Putamen (tissue), 1 donor: ENCODE data around the gene ASCC3.

Source experiments
- DNase-seq: peaks from one replicate; pipeline ENCODE4 v3.0.0-alpha.2; 2016; ENCODE audit warnings: low spot score

ASCC3 gene

DNA sequence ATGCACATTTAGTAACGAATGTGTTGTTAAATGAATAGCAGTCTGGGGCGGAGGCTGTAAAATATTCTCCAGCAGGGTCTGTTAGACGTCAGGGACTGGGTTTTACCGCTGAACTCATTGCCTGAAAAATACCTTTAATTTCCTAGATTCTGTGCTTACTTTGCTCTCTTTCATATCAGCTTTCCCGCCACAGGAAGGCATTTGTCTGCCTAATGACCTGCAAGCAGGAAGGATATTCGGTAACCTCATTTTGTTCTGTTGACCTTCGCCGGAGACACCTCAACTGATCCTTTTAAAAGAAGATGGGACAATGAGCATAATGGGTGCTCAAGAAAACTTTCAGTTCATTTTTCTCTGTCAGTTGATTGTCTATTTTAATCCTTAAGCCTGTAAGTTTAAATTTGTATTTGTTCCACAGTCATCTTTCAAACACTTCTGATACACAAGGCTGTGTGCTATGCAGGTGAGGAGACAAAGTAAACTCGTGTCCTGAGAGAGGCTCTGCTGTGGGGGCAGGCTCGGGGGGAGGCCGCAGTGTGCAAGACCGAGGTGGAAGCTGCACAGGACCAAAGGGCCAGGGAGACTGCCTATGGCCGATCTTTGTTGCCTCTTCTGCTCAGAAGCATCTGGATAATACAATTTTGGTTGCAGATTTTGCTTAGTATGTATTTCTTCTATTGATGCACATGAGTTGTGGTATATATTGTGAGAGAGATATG lies 389.0 kb downstream of the ASCC3 start:
- DNase-seq, result no peak

DNA sequence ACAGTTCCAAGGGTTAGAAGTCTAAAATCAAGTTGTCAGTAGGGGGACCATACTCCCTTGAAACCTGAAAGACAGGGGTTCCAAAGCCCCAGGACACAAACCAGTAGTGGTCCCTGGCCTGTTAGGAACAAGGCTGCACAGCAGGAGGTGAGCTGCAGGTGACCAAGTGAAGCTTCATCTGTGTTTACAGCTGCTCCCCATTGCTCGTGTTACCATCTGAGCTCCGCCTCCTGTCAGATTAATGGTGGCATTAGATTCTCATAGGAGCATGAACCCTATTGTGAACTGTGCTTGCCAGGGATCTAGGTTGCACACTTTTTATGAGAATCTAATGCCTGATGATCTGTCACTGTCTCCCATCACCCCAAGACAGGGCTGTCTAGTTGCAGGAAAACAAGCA lies 391.1 kb downstream of the ASCC3 start:
- no peak for DNase-seq

DNA sequence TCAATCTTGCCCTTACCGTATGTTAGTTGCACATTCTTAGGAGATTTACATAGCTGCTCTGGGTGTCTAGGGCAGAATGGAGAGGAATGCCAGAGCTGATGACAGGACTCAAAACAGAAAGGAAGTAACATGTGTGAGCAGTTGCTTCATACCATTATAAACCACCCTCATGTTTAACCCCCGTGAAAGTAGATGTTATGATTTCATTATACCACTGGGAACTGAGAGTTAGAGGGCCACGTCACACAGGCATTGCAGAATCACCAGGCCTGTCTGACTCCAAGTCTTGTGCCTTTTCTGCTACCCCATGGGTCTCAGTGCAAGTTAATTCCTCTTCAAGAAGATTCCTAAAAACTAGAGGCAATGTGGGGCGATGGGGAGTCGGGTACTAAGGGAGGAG lies 392.9 kb downstream of the ASCC3 start:
- DNase-seq, result no peak

DNA sequence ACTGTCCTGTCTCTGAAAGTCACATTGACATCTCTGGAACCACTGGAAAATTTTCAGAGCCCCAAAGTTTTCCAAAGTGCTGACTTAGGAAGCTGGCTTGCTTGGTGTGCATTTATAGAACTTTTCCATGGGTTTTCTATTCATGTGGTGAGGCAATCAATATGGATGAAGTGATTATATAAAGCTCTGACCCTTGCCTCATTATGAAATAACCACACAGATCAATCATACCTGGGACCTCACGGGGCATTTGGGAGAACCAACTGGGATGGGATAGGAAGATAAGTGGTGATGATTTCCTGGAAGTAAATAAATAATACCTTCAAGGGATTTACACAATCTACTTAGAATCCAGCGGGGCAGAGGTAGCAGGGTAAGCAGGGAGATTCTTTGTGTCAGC lies 393.5 kb downstream of the ASCC3 start:
- no peak for DNase-seq

DNA sequence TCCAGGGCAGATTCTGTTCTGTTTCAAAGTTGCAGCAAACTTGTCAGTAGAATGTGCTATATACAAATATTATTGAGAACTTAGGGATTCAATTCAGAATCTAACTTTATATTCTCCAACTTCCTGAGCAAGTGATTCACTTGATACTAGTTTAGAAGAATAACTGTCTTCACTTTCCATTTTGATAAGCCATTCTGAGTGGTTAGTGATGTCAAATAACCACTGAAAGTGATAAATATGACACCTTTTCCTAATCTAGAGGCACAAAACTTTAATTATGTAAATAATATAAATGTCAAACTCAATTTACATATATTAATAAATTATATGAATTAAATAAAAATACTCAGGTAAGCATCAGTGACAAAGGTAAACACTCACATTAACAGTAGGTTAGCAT lies 395.9 kb downstream of the ASCC3 start:
- DNase-seq, result no peak

DNA sequence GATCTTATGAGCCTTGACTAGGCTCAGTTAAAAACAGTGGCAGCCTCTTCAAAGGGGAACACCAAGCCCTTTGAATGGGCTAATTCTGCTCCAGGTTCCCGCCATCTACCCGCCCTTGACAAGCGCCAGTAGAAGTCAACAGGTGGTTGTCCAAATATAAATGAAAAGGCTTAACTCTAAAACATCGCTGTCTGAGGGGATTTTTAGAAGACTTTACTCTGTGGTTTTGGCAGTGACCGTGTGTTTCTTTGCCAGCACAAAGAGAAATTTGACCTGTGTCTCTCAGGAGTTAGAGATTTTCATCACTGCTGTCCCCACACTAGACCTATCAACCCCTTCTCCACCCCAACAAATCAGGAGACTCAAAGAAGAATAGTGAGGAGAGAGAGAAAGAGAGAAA lies 396.7 kb downstream of the ASCC3 start:
- DNase-seq, result no peak

DNA sequence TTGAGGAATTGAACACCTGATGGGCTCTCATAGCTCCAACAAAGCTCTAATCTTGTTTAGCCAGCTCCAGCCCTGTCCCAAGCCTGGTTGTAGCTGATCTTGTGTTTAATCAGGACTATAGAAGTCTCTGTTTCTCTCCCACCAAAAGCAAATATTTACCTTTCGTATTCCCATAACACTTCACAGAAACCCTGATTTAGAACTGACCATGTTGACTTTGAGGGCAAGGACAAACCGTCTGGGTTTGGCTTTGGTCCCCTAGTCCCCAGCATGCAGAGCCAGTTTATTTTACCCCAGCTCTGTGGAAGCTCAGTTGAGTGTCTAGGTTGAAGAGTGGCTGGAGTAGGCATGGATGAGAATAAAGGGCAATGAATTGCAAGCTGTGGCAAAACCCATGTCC lies 398.4 kb downstream of the ASCC3 start:
- DNase-seq, result no peak

DNA sequence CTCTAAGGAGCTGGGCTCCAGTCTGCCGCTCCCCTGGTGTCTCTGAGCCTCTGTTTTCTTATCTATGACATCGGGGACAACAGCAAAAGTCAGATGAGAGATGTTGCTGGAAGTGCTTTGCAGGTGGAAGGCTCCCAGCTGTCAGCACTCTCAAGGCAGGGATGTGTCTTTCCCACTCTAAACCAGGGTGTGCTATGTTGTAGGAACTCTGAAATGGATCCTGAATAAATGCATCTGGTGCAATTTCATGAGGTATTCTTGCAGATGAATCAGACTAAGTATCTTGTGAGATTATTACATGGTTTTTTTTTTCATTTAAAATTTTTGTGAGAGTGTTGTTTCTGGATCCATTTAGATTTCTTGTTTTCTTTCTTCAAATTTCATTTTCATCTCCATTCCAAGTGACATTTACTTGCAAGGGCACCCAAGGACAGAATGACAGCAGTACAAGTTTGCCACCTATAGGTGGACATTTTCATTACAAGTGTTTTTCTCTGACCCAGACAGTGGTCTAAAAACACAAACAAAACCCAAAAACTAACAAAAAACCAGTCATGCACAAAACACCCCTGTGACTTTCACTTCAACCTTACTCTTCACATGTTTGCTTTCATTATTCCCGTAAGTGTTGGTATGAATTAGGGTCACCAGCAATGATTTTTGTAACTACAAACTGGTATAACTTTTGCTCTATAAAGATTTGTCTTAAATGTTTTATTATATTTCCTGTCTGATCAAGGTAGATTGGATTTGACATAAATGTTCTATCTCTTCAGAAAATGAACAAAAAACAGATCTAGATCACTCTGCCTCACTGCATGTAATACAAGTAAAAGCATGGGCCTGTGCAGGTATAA lies 401.7 kb downstream of the ASCC3 start:
- peak; percentile 12 for DNase-seq

DNA sequence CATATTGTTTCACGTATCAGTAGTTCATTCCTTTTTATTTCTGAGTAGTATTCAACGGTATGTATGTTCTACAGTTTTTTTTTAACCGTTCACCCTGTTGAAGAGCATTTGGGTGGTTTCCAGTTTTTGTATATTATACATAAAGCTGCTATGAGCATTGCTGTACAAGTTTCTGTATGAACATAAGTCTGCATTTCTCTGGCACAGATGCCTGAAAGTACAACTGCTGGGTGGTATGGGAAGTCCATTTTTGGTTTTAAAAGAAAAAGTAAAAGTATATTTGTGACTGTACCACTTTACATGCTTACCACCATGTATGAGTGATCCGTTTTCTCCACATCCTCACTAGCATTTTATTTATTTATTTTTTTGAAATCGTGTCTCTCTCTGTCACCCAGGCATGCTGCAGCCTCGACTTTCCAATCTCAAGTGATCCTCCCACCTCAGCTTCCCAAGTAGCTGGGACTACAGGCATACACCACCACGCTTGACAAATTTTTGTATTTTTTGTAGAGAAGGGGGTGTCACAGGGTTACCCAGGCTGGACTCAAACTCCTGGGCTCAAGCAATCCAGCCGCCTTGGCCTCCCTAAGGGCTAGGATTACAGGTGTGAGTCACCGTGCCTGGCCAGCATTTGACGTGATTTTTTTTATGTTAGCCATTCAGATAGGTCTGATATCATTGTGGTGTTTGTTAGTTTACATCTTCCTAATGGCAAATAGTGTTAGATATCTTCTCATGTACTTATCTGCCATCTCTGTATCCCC lies 405.4 kb downstream of the ASCC3 start:
- no peak for DNase-seq

DNA sequence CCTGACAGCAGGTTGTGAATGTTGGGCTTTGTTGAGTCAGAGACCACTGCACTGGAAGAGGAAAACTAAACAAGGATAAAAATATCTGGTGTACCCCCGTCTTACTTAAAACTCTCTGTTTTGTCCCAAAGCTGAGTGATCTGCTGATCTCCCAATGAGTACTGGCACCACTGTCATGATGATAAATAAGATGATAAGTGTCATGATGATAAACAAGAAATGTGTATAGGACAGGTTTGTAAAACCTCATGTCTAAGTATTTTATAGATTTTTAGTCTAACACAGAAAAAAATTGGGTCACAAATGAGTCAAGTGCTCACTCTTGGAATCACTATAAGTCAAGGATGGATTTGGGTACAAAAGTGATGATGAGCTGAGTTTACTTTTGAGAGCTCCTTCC lies 407.9 kb downstream of the ASCC3 start:
- DNase-seq, result no peak

DNA sequence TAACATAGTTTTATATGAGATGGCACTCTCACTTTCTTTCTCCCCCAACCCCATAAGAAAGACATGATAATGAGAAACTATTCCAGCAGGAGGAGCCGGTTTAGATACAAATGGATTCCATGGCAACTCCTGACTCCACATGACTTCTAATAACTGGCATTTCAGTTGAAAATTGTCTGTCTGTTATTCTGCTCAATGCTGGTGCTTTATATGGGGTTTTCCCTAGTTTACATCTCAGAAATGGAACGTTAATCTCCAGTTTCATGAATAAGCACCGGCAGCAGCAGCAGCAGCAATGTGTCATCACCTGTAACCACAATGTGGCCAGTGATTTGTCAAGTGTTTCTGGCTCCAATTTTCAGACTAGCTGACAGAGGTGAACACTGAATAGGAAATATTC lies 408.5 kb downstream of the ASCC3 start:
- no peak for DNase-seq

DNA sequence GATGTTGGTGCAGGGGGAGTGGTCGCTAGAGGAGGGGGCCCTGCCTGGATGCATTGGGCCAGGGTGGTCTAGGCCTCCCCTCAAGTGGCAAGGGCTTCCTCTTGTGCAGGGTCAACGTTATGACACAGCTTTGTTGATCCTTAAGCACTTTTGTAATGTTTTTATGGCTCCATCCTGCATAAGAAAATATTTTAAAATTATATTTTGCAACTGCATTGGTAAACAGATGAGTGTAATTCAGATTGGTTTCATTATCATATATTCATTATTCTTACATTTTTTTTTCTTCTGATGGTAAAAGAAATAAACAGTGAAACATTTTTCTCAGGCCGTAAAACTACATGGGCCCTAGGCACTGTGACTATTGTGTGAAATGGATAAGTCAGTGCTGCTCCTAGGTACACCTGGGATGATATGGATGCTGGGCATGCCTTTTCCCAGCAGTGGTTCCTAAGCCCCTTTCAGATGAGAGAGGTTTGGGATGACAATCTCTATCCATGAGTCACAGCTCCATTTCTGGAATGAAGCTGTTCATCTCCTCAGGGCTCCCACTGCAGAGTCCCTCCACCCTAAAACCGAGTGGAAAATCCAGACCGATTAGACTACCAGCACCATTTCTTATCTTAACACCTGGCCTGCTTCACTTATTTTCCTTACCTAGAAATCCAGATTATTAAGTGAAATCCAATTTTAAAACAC lies 410.6 kb downstream of the ASCC3 start:
- no peak for DNase-seq

DNA sequence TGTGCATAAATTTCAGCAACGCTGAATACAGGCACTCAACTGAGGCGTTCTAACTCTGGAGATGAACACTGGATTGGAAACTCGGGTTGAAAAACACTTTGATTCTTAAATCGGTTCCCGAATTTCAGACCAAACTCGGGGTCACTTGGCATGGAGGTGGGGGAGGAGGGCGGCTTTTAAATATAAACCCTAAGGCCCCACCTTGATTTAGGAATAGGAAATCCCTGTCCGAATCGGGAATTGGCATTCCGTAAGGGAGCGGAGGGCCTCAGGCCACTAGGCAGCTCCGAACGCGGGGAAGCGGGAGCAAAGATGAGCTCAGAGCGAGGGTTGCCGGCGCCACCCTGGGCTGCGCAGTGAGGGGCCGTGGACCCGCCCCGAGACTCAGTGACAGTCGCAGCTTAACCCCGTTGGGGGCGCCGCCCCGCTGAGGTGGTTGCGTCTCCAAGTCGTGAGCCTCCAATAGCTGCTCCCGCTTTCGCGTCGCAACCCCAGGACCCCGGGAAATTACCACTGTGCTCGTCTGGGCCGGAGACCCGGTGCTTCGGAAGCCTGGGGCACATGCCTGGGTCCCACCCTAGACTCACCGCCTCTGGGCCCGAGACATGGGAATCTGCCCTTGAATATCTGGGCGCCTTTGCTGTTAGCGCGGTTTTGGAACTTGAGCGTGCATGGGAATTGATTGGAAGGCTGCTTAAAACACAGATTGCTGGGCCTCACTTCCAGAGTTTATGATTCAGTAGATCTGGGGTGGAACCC lies 411.8 kb downstream of the ASCC3 start:
- DNase-seq, result no peak

DNA sequence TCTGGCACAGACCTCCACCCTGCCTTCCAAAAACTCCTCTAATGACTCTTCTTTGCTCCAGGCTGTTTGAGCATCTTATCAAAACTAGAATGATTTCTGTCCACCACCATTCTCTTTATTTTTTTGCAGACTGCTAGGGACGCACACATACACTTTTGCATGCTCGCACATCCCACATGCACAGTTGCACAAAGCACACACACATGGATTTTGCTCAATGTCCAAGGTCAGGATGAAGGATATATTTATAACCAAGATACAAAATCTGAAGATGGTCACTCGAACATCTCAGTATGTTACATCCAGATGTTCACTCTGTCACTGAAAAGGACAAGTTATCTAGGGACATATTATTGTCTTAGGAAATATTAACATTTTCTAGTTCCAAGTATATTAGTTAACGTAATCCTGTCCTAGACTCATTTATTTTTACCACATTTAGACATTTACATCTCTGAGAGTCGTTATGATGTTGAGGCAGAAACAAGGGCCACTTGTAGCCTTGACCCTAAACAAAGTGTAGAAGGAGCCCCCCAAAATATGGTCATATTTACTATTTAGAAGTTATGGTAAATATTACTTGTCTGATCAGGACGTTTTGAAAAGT lies 413.0 kb downstream of the ASCC3 start:
- no peak for DNase-seq

DNA sequence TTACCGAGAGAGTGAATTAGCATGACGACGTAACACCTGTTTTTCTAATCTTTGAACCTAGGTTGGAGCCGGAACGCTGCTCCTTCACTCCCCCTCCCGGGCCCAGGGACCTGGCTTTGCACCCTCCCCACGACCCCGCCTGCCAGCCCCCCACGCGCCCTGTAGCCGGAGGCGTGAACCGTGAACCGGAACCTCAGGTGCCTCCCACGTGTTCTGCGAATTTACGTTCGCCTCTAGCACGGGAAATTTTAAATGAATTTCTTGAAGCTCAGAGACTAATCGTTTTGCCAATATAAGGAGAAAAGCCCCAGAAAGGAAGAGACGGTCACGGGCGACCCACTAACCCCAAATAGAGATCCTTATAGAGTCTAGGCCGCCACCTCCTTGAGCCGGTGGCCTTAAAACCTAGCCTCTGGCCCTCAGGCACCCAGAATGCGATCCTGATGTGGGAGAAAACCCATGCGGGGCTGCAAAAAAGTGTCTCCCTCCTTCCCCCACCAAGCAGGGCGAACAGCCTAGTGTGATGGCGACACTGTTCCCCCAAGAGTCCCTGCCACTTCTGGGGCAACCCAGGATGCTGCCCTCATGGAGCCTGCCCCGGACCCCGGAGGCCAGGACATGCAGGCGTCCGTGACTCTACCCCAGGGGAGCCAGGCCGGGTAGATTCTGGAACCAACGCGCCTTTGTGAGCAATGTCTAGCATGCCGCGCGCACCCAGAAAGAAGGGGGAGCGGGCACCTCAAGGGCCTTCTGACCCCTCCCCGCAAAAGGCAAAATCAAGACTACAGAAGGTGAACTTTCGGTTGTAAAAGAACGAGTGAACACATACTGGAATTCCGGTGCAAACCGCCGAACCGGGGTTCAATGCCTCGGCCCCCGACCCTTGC lies 413.8 kb downstream of the ASCC3 start:
- no peak for DNase-seq

DNA sequence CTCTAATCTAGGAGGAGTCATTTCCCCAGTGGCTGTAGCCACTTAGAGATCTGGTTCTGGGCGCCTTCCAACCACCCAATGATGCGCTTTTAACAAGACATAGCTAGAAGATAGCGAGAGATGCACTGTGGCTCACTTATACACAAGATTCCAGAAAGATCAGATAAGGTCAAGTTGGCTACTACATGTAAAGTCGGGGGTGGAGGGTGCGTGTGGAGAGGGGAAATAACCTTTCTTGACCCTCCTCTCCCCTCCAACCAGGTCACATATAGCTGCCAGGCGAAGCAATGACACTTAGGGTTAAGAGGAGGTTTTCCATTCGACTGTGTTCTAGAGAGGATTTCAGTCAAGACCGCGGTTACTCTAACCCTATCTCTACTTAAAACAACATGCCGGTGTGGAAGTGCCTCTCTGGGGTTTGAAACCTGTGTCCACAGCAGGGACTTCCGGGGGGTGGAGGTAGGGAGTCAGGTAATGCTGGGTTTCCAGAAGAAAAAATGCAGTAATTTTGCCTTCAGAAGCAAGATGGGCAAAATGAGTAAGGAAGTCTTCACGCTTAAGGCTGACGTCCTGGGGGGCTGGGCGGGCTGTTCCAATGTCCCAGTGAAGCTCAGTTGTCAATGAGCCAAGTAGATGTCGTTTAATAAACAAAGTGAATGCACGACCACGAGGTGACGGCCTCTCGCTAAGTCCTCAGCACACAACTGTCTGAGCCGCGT lies 414.6 kb downstream of the ASCC3 start:
- no peak for DNase-seq

DNA sequence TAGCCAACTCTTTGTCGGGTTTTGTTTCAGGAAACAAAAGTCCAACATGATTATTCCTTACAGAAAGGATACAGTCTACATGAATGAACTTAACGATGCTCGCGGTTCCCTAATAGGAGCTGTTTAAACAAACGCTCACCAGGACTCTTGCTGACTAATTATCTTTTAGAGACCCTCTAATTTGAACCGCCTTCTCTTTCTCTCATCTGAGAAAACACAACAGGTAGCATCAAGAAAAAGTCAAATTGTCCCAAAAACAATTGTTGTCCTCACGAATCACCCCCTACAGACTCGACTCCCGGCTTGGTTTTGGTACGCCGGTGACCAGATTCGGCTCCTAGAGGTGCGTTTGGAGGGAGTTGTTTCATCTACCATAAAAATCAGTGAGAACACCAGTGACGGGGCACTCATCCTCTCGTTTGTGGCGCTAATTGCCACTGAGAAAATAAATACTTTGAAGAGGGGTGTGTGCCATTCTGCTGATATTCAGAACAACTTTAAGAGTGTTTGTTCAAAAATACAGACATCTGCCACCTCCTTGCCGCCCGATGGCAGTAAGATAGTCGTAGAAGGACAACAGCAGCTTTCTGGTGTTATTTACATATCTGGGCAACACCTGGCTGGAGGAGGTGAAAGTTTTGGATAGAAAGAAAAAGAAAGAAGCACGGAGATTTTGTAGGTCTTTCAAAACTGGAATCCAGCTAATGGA lies 415.3 kb downstream of the ASCC3 start:
- DNase-seq, result no peak

DNA sequence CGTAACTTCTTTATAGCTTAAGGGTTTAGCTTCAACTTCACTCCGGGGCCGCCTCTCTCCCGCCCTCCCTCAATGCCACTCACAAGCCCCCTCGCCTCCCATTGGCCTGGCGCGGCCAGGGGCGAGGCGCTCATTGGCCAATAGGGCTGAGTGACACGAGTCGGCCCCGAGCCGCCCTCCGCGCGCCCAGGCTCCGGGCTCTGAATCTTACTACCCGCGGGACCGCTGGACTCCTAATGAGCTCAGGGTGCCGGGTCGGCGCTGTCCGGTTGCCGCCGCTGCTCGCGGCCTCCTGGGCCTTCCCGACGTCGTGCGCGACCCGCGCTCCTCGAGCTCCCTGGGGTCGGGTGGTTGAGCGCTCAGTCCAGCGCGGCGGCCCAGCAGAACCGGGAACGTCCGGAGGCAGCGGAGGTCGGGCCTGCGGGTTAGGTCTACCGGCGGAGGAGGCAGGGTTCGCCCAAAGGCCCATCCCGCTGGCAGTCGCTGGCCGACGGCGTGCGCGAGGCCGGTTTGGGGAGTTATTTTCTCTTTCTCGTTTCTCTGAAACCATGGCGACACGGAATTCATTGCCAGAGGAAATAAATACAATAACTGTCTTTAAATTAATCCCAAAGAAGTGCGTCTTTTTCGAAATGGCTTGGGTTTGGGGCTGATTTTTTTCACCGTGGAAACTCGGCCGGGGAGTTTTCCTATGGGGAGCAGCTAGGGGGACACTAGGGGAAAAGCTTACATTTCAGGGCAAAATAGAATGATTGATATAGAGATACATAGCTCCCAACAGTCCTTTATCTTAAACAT lies 416.0 kb downstream of the ASCC3 start, which contains the start of gene SIM1:
Gene SIM1 (minus strand): TSS at position 19 of the 798 bp plus-strand sequence. CDS start 1,453 bp downstream, outside the sequence.
- no peak for DNase-seq
